Kidney (tissue), 14 donors: ENCODE results near the gene CENPX. TPM values are rescaled to one million over a fixed set of nuclear protein-coding genes. Genes with fewer than 3 reads are reported as not detected.

Experiments
- DNase-seq, 5 donors: peaks; one replicate each; pipeline ENCODE4 v3.0.0-alpha.2; 2013 to 2020
- FAIRE-seq: peaks from 2 replicates; lab custom pipeline; 2012; peaks lifted over from hg19 to GRCh38; lab: Jason Lieb, UNC
- H3K27ac ChIP-seq, 2 donors: one replicate each; pipeline ENCODE4 v1.7.0; 2013; ENCODE audit warnings: low read depth in 2 of 2, low read length in 2 of 2, inconsistent platforms in 1 of 2
- H3K27me3 ChIP-seq: one replicate; pipeline ENCODE4 v1.7.1; 2013; ENCODE audit warnings: low read length, inconsistent platforms; ENCODE audit not compliant: control insufficient read depth, insufficient read depth
- H3K36me3 ChIP-seq, 3 donors: one replicate each; pipeline versions ENCODE4 v1.7.0 to v1.7.1; 2013; ENCODE audit warnings: low read length in 3 of 3, control low read depth in 1 of 3, inconsistent platforms in 1 of 3; ENCODE audit not compliant: insufficient read depth in 3 of 3, control insufficient read depth in 2 of 3
- H3K4me1 ChIP-seq, 3 donors: one replicate each; pipeline versions ENCODE4 v1.7.0 to v1.7.1; 2013; ENCODE audit warnings: low read length in 3 of 3, inconsistent platforms in 1 of 3, low read depth in 1 of 3; ENCODE audit not compliant: control insufficient read depth in 2 of 3, insufficient read depth in 2 of 3
- H3K4me3 ChIP-seq, 3 donors: one replicate each; pipeline versions ENCODE4 v1.7.0 to v1.8.1; 2013; ENCODE audit warnings: low read length in 3 of 3, control low read depth in 1 of 3, inconsistent platforms in 1 of 3
- H3K9ac ChIP-seq, 3 donors: one replicate each; pipeline versions ENCODE4 v1.7.0 to v1.7.1; 2013; ENCODE audit warnings: low read length in 3 of 3, control low read depth in 1 of 3, inconsistent platforms in 1 of 3
- H3K9me3 ChIP-seq, 3 donors: one replicate each; pipeline versions ENCODE4 v1.7.0 to v1.7.1; 2013; ENCODE audit warnings: low read length in 3 of 3, control low read depth in 1 of 3, inconsistent platforms in 1 of 3; ENCODE audit not compliant: control insufficient read depth in 2 of 3, insufficient read depth in 1 of 3
- CTCF ChIP-seq: IDR thresholded peaks from 3 replicates; pipeline ENCODE4 v1.5.1; 2012; ENCODE audit warnings: mild to moderate bottlenecking, moderate library complexity, borderline replicate concordance; ENCODE audit not compliant: insufficient read depth; ENCODE audit errors: extremely low read depth
- intact Hi-C: fragments of 100-400 bp; cut with DNase I; formaldehyde crosslinking; loops from one replicate; pipeline ENCODE4 v1.11.1; 2022
- polyA plus RNA-seq: library from polyadenylated mRNA; stranded (reverse); fragments of 350-450 nt; fragmentation: Illumina TruSeq; extraction: RNeasy Lipid Tissue Mini Kit (QIAGEN cat#74804); gene quantifications from one replicate; pipeline ENCODE4 v1.2.3, GENCODE V29; 2014; ENCODE audit warnings: low read depth, low replicate concordance; ENCODE audit not compliant: insufficient read depth
- total RNA-seq: library from RNA; stranded (reverse); fragmentation: NEBNext Ultra II Directional; extraction: Animal tissue kit (Norgen Biotek cat#: 25700); gene quantifications from one replicate; pipeline ENCODE4 v1.2.1, GENCODE V29; 2021
- donor health status: control.
- donor health status: control.
- donor health status: control.
- donor health status: control.
- donor health status: control.
- donor health status: DM: yes; HTN: yes; CAD: no.
- donor health status: Normal renal cell carcinoma (clear cell type).

Gene CENPX
- total and polyA plus RNA-seq, 2 donors from 2014 or later, result 36.9 to 93.2 TPM

- Histone ChIP-seq H3K4me1 (no peaks in the 10 kb centered on the region), H3K27ac (no peak overlapping the region), H3K27me3 (no peaks in the 10 kb centered on the region), H3K9me3 (no peaks in the 10 kb centered on the region), H3K9ac (no peak overlapping the region), H3K36me3 (no peaks in the 10 kb centered on the region), H3K4me3 (no peak overlapping the region)
- no peak for TF ChIP-seq CTCF
- no peak for FAIRE-seq
- intact Hi-C loops, result loop anchor here (10.0 kb wide), 1 partner anchor 48 kb away; the partner anchor contains the start of gene NOTUM
- DNase-seq, result no peak
Observed at GRCh38 chr17:82012640-82013295, 9.9 kb downstream of the CENPX start.

GRCh38 chr17:82012261-82012639, 10.4 kb downstream of the CENPX start:
- no peak for TF ChIP-seq CTCF
- Histone ChIP-seq H3K27me3 (no peaks in the 10 kb centered on the region), H3K4me3 (no peak overlapping the region), H3K36me3 (no peaks in the 10 kb centered on the region), H3K9ac (no peak overlapping the region), H3K27ac (no peak overlapping the region), H3K4me1 (no peaks in the 10 kb centered on the region), H3K9me3 (no peaks in the 10 kb centered on the region)
- no peak for DNase-seq
- FAIRE-seq, result no peak
- intact Hi-C loops, result loop anchor here (10.0 kb wide), 1 partner anchor 47 kb away; the partner anchor contains the start of gene NOTUM

- Histone ChIP-seq H3K27me3 (no peaks in the 10 kb centered on the region), H3K4me3 (no peak overlapping the region), H3K9ac (no peak overlapping the region), H3K4me1 (no peaks in the 10 kb centered on the region), H3K27ac (no peak overlapping the region), H3K36me3 (no peaks in the 10 kb centered on the region), H3K9me3 (no peaks in the 10 kb centered on the region)
- FAIRE-seq (no peak), DNase-seq (no peak)
- intact Hi-C loops, result loop anchor here (10.0 kb wide), 1 partner anchor 47 kb away; the partner anchor contains the start of gene NOTUM
- no peak for TF ChIP-seq CTCF
Observed at GRCh38 chr17:82011617-82012187, 11.0 kb downstream of the CENPX start.
